H1 (cell line): Measurements from ENCODE around the gene IRF4. TPM values are rescaled to one million over a fixed set of nuclear protein-coding genes. Genes with fewer than 3 reads are reported as not detected.

Experiments
- CTCF ChIA-PET: fragments of 300-600 bp; sonication (Branson Sonifier 250); formaldehyde crosslinking; loops from one replicate; lab custom pipeline; 2021; ENCODE audit not compliant: partially characterized antibody; lab: Charles Lee
- POLR2A ChIA-PET: fragments of 300-600 bp; sonication (Branson Sonifier 250); formaldehyde crosslinking; loops from one replicate; lab custom pipeline; 2021; ENCODE audit warnings: inconsistent platforms; ENCODE audit not compliant: partially characterized antibody; lab: Charles Lee
- DNase-seq, 2 experiments: peaks; one replicate each; pipeline versions ENCODE4 v3.0.0 to v3.0.0-alpha.2; 2010 to 2022; ENCODE audit warnings: low spot score in 2 of 2, low read depth in 1 of 2, mixed read lengths in 1 of 2
- FAIRE-seq: peaks from 2 replicates; lab custom pipeline; 2011; peaks lifted over from hg19 to GRCh38; lab: Jason Lieb, UNC
- H2AFZ ChIP-seq: 2 replicates; pipeline ENCODE4 v1.8.1; 2012; ENCODE audit warnings: low read length, inconsistent platforms
- H2AK5ac ChIP-seq: 2 replicates; pipeline ENCODE4 v1.6.1; 2013; ENCODE audit warnings: low read depth, low read length
- H2BK120ac ChIP-seq: replicated peaks from 2 replicates; pipeline ENCODE3; 2013; ENCODE audit warnings: low read depth, low read length, inconsistent platforms
- H2BK12ac ChIP-seq: 2 replicates; pipeline ENCODE4 v1.6.1; 2013; ENCODE audit warnings: low read depth, low read length
- H2BK15ac ChIP-seq: 2 replicates; pipeline ENCODE4 v1.6.1; 2013; ENCODE audit warnings: low read length
- H2BK20ac ChIP-seq: 2 replicates; pipeline ENCODE4 v1.6.1; 2013; ENCODE audit warnings: low read length
- H2BK5ac ChIP-seq: 2 replicates; pipeline ENCODE4 v1.6.1; 2013; ENCODE audit warnings: low read depth, low read length
- H3K14ac ChIP-seq: 2 replicates; pipeline ENCODE4 v1.6.1; 2013; ENCODE audit warnings: inconsistent platforms; ENCODE audit not compliant: insufficient read length
- H3K18ac ChIP-seq: 2 replicates; pipeline ENCODE4 v1.6.1; 2013; ENCODE audit warnings: low read length; ENCODE audit errors: extremely low read depth
- H3K23ac ChIP-seq: 2 replicates; pipeline ENCODE4 v1.6.1; 2013; ENCODE audit warnings: inconsistent platforms; ENCODE audit not compliant: insufficient read length
- H3K23me2 ChIP-seq: 2 replicates; pipeline ENCODE4 v1.6.1; 2013; ENCODE audit warnings: low read depth, low read length
- H3K27ac ChIP-seq: 2 replicates; pipeline ENCODE4 v1.6.1; 2011; ENCODE audit warnings: low read depth, low read length, inconsistent platforms
- H3K27me3 ChIP-seq, 4 experiments: replicated peaks in 1 of 4; 1 replicate in 1 of 4; 2 replicates in 3 of 4; pipeline versions ENCODE4 v1.6.1 to v1.8.1; 2011 to 2013; ENCODE audit warnings: low read length in 3 of 4, mild to moderate bottlenecking in 3 of 4, inconsistent platforms in 2 of 4, mixed read lengths in 2 of 4, moderate library complexity in 1 of 4; ENCODE audit not compliant: control insufficient read depth in 3 of 4, insufficient read depth in 3 of 4; ENCODE audit errors: extremely low read depth in 1 of 4
- H3K36me3 ChIP-seq, 4 experiments: 2 replicates each; pipeline versions ENCODE4 v1.6.1 to v1.8.1; 2011 to 2013; ENCODE audit warnings: mild to moderate bottlenecking in 4 of 4, low read length in 3 of 4, moderate library complexity in 2 of 4, control low read depth in 1 of 4, inconsistent platforms in 1 of 4; ENCODE audit not compliant: insufficient read depth in 4 of 4, control insufficient read depth in 2 of 4
- H3K4ac ChIP-seq: replicated peaks from 2 replicates; pipeline ENCODE3; 2013; ENCODE audit warnings: low read length, low read depth, mixed read lengths, inconsistent platforms; ENCODE audit not compliant: insufficient read length
- H3K4me1 ChIP-seq, 4 experiments: replicated peaks in 1 of 4; 1 replicate in 1 of 4; 2 replicates in 3 of 4; pipeline versions ENCODE4 v1.6.1 to v1.8.1; 2011 to 2013; ENCODE audit warnings: low read length in 3 of 4, inconsistent platforms in 2 of 4, mixed read lengths in 1 of 4; ENCODE audit not compliant: insufficient read depth in 4 of 4, control insufficient read depth in 3 of 4
- H3K4me2 ChIP-seq, 2 experiments: 2 replicates each; pipeline versions ENCODE4 v1.6.1 to v1.8.1; 2011 to 2013; ENCODE audit warnings: low read depth in 2 of 2, low read length in 2 of 2, control low read depth in 1 of 2, inconsistent platforms in 1 of 2, mild to moderate bottlenecking in 1 of 2; ENCODE audit not compliant: insufficient read depth in 1 of 2
- H3K4me3 ChIP-seq, 4 experiments: fragments of 200-600, 300-600 bp in 1 of 4; sonication (generic), shearing (Covaris generic), sonication (Bioruptor Twin) in 1 of 4; 2 replicates each; pipeline versions ENCODE4 v1.5.1 to v1.8.1; 2011 to 2016; ENCODE audit warnings: low read length in 4 of 4, low read depth in 3 of 4, control low read depth in 2 of 4, inconsistent platforms in 2 of 4, mild to moderate bottlenecking in 2 of 4, mixed read lengths in 1 of 4, moderate library complexity in 1 of 4; ENCODE audit not compliant: insufficient read depth in 2 of 4; ENCODE audit errors: extremely low read depth in 1 of 4
- H3K56ac ChIP-seq: replicated peaks from 2 replicates; pipeline ENCODE3; 2013; ENCODE audit warnings: low read depth, mild to moderate bottlenecking, mixed read lengths, low read length, inconsistent platforms; ENCODE audit not compliant: insufficient read length
- H3K79me1 ChIP-seq: 2 replicates; pipeline ENCODE4 v1.6.1; 2013; ENCODE audit warnings: low read depth, low read length, control low read depth
- H3K79me2 ChIP-seq, 2 experiments: 2 replicates each; pipeline versions ENCODE4 v1.6.1 to v1.8.1; 2012 to 2013; ENCODE audit warnings: low read length in 2 of 2, mild to moderate bottlenecking in 2 of 2, inconsistent platforms in 1 of 2; ENCODE audit not compliant: insufficient read depth in 2 of 2, control insufficient read depth in 1 of 2
- H3K9ac ChIP-seq, 4 experiments: replicated peaks in 1 of 4; 1 replicate in 1 of 4; 2 replicates in 3 of 4; pipeline versions ENCODE4 v1.6.1 to v1.8.1; 2011 to 2013; ENCODE audit warnings: low read depth in 3 of 4, low read length in 3 of 4, control low read depth in 2 of 4, mild to moderate bottlenecking in 2 of 4, moderate library complexity in 2 of 4, inconsistent platforms in 1 of 4; ENCODE audit errors: extremely low read depth in 1 of 4
- H3K9me3 ChIP-seq, 2 experiments: 2 replicates each; pipeline versions ENCODE4 v1.6.1 to v1.8.1; 2012 to 2013; ENCODE audit warnings: mild to moderate bottlenecking in 2 of 2, moderate library complexity in 2 of 2, control low read depth in 1 of 2, inconsistent platforms in 1 of 2, low read depth in 1 of 2, low read length in 1 of 2, mixed read lengths in 1 of 2; ENCODE audit not compliant: insufficient read depth in 2 of 2
- H4K20me1 ChIP-seq, 2 experiments: replicated peaks in 1 of 2; 2 replicates each; pipeline versions ENCODE3 to v1.8.1; 2011 to 2013; ENCODE audit warnings: inconsistent platforms in 2 of 2, low read length in 2 of 2, mild to moderate bottlenecking in 1 of 2; ENCODE audit not compliant: insufficient read depth in 2 of 2, control insufficient read depth in 1 of 2
- H4K5ac ChIP-seq: 2 replicates; pipeline ENCODE4 v1.6.1; 2013; ENCODE audit warnings: low read length, low read depth, mixed read lengths, inconsistent platforms; ENCODE audit not compliant: insufficient read length
- H4K8ac ChIP-seq: 2 replicates; pipeline ENCODE4 v1.8.0; 2013; ENCODE audit warnings: mild to moderate bottlenecking, moderate library complexity, low read length, inconsistent platforms; ENCODE audit not compliant: insufficient read depth; ENCODE audit errors: extremely low read depth
- H4K91ac ChIP-seq: replicated peaks from 2 replicates; pipeline ENCODE3; 2013; ENCODE audit warnings: low read length, mixed read lengths, inconsistent platforms; ENCODE audit not compliant: insufficient read length
- BACH1 ChIP-seq: IDR thresholded peaks from 2 replicates; pipeline ENCODE4 v1.6.1; 2012; ENCODE audit warnings: low read length, improper control_type of control experiment
- CHD2 ChIP-seq: IDR thresholded peaks from 2 replicates; pipeline ENCODE4 v1.6.1; 2012; ENCODE audit warnings: low read length, improper control_type of control experiment
- EP300 ChIP-seq, 2 experiments: IDR thresholded peaks; 1 replicate in 1 of 2; 2 replicates in 1 of 2; pipeline ENCODE4 v1.6.1; 2011 to 2012; ENCODE audit warnings: low read depth in 2 of 2, low read length in 2 of 2, mild to moderate bottlenecking in 2 of 2, borderline replicate concordance in 1 of 2, inconsistent platforms in 1 of 2, moderate library complexity in 1 of 2
- POLR2AphosphoS5 ChIP-seq: IDR thresholded peaks from 2 replicates; pipeline ENCODE4 v1.6.1; 2011; ENCODE audit warnings: low read depth, low read length
- SIX5 ChIP-seq: IDR thresholded peaks from 2 replicates; pipeline ENCODE4 v1.6.1; 2011; ENCODE audit warnings: mild to moderate bottlenecking, low read depth, low read length
- SRF ChIP-seq: IDR thresholded peaks from 2 replicates; pipeline ENCODE4 v1.6.1; 2011; ENCODE audit warnings: mild to moderate bottlenecking, low read depth, low read length, moderate library complexity
- USF2 ChIP-seq: IDR thresholded peaks from 2 replicates; pipeline ENCODE4 v1.6.1; 2011; ENCODE audit warnings: low read length, improper control_type of control experiment
- WGBS, 2 experiments: shearing (Covaris generic) in 1 of 2; methylation state at CpG; one replicate each; pipeline versions ENCODE4 v1.1.6 to v1.1.7; 2013 to 2015; ENCODE audit warnings: low lambda C conversion rate in 2 of 2, mixed read lengths in 2 of 2, inconsistent platforms in 1 of 2, low coverage in 1 of 2, missing lambda C conversion rate in 1 of 2; ENCODE audit not compliant: insufficient replicate concordance in 2 of 2, insufficient coverage in 1 of 2, insufficient read length in 1 of 2; ENCODE audit errors: extremely low coverage in 1 of 2, missing lambda C conversion rate in 1 of 2; 5-methylcytosine and 5-hydroxymethylcytosine counted together
- polyA plus RNA-seq, 7 experiments: library from polyadenylated mRNA; depleted of rRNA in 3 of 7; stranded (reverse) in 5 of 7; unstranded in 2 of 7; fragments of >200 nt in 5 of 7; fragments of 200-250 nt in 2 of 7; gene quantifications; 1 replicate in 5 of 7; 2 replicates in 1 of 7; 4 replicates in 1 of 7; pipeline versions ENCODE4 v1.2.1 to v1.2.3, GENCODE V29; 2011 to 2013; ENCODE audit warnings: missing spikeins in 2 of 7, mixed read lengths in 2 of 7
- total RNA-seq: library from RNA; stranded (reverse); fragmentation: NEBNext Ultra II Directional; extraction: Animal tissue kit (Norgen Biotek cat#: 25700); gene quantifications from 2 replicates; pipeline ENCODE4 v1.2.1, GENCODE V29; 2021

Gene IRF4
- total and polyA plus RNA-seq, 2 of the 8 experiments (the other 6 are each of a cell fraction or from before 2014, with no cell fraction given) = 0.77 to 2.1 TPM

- Histone ChIP-seq H3K36me3 (peaks cover 0 to 8% (median 0%) of the 10 kb centered on the region in 4 experiments; a peak in 1 of 8 replicates), H2BK12ac (no peak overlapping the region), H3K79me1 (no peaks in the 10 kb centered on the region), H2AFZ (no peak overlapping the region), H4K8ac (no peak overlapping the region), H4K5ac (no peak overlapping the region), H3K4me1 (peaks cover 2 to 6% (median 3%) of the 10 kb centered on the region in 4 experiments; a peak in 4 of 7 replicates), H3K56ac (no peak overlapping the region), H3K79me2 (no peaks in the 10 kb centered on the region), H3K9ac (no peak overlapping the region), H2BK120ac (no peak overlapping the region), H4K20me1 (peaks cover 0 to 9% of the 10 kb centered on the region in 2 experiments), H2BK5ac (no peak overlapping the region), H3K27me3 (peaks cover 28 to 38% (median 32%) of the 10 kb centered on the region in 4 experiments), H3K4ac (no peak overlapping the region), H3K4me3 (no peak overlapping the region), H4K91ac (no peak overlapping the region), H3K27ac (no peak overlapping the region), H3K14ac (no peak overlapping the region), H3K9me3 (no peaks in the 10 kb centered on the region), H3K23me2 (peaks cover 9% of the 10 kb centered on the region; the same call in 1 of the 2 replicates), H3K4me2 (no peak overlapping the region), H2AK5ac (no peak overlapping the region), H2BK20ac (no peak overlapping the region), H3K23ac (no peak overlapping the region), H2BK15ac (no peak overlapping the region), H3K18ac (no peak overlapping the region)
- ChIA-PET POLR2A (no interaction called here), CTCF (interaction anchor here (0.9 to 2.1 kb wide), 4 partner anchors 12 to 305 kb away, joined by 3 to 10 read pairs (median 5); no protein-coding TSS in a partner anchor)
- no peak for FAIRE-seq
- TF ChIP-seq SIX5 (no peak), USF2 (no peak), CHD2 (no peak), BACH1 (no peak), POLR2AphosphoS5 (no peak), EP300 (IDR thresholded peaks at IDR 0.05; ENCODE audit: borderline replicate concordance in 1 of 2, low read depth in 2 of 2, low read length in 2 of 2) (no peak), SRF (no peak)
- no peak for DNase-seq
- WGBS, 2 experiments = 85% methylated on average over 13 of the region's 13 CpGs; no CpG with 5 or more reads in 1 of the 2 experiments
These were observed 5.5 kb downstream of the IRF4 start for GRCh38 chr6:397056-397455.
